Aorta (tissue), 5 donors: ENCODE results near the gene FLT1. TPM values are rescaled to one million over a fixed set of nuclear protein-coding genes. Genes with fewer than 3 reads are reported as not detected.

Experiments used
- ATAC-seq: fragments of 200-7000 bp; cut with Tn5 transposase; one replicate; pipeline ENCODE4 v1.9.1; 2022; ENCODE audit warnings: moderate library complexity; ENCODE audit not compliant: low FRiP score
- DNase-seq, 2 donors: peaks; one replicate each; pipeline ENCODE4 v3.0.0-alpha.2; 2020
- H3K27ac ChIP-seq, 2 donors: one replicate each; pipeline ENCODE4 v1.5.1; 2013; ENCODE audit warnings: low read length in 2 of 2, mild to moderate bottlenecking in 2 of 2, moderate library complexity in 2 of 2, control low read depth in 1 of 2, inconsistent platforms in 1 of 2, low read depth in 1 of 2
- H3K27me3 ChIP-seq, 2 donors: one replicate each; pipeline ENCODE4 v1.6.1; 2013; ENCODE audit warnings: control low read depth in 1 of 2, low read length in 1 of 2, mild to moderate bottlenecking in 1 of 2, moderate library complexity in 1 of 2; ENCODE audit not compliant: insufficient read depth in 2 of 2, control insufficient read depth in 1 of 2
- H3K36me3 ChIP-seq, 2 donors: one replicate each; pipeline ENCODE4 v1.6.1; 2013; ENCODE audit warnings: control low read depth in 1 of 2, low read length in 1 of 2, mild to moderate bottlenecking in 1 of 2; ENCODE audit not compliant: insufficient read depth in 2 of 2, control insufficient read depth in 1 of 2
- H3K4me1 ChIP-seq, 2 donors: one replicate each; pipeline ENCODE4 v1.6.1; 2013; ENCODE audit warnings: low read length in 2 of 2, control low read depth in 1 of 2, mild to moderate bottlenecking in 1 of 2, moderate library complexity in 1 of 2; ENCODE audit not compliant: insufficient read depth in 2 of 2, control insufficient read depth in 1 of 2
- H3K4me3 ChIP-seq, 2 donors: one replicate each; pipeline ENCODE4 v1.5.1; 2013; ENCODE audit warnings: low read length in 2 of 2, control low read depth in 1 of 2, mild to moderate bottlenecking in 1 of 2
- H3K9me3 ChIP-seq: one replicate; pipeline ENCODE4 v1.6.1; 2013; ENCODE audit warnings: mild to moderate bottlenecking, low read length; ENCODE audit not compliant: control insufficient read depth
- WGBS, 2 donors: extraction: QIAGEN DNeasy Blood & Tissue Kit; methylation state at CpG; one replicate each; pipeline ENCODE4 v1.1.7; 2013; 5-methylcytosine and 5-hydroxymethylcytosine counted together
- intact Hi-C, 2 donors: fragments of 100-400 bp; cut with DNase I; formaldehyde crosslinking; loops; one replicate each; pipeline versions ENCODE4 v1.14.2 to v1.15.0; 2022
- long read RNA-seq, 2 donors: library from polyadenylated mRNA; unstranded; transcript quantifications; one replicate each; pipeline ENCODE4 v2.0.0, GENCODE V29; 2020 to 2021
- polyA plus RNA-seq, 2 donors: library from polyadenylated mRNA; stranded (reverse); fragments of 200-250 nt; gene quantifications; one replicate each; pipeline ENCODE4 v1.2.3, GENCODE V29; 2013
- total RNA-seq, 2 donors: library from RNA; stranded (reverse); fragmentation: NEBNext Ultra II Directional; extraction: Animal tissue kit (Norgen Biotek cat#: 25700); gene quantifications; one replicate each; pipeline ENCODE4 v1.2.1, GENCODE V29; 2021
- donor health status: healthy with polysubstance abuse.
- donor health status: Bipolar disorder and iron deficiency.
- donor health status: DM: no; HTN: no; CAD: no.
- donor health status: DM: no; HTN: no; CAD: no.
- donor health status: DM: yes; HTN: yes; CAD: no.

FLT1 gene
- total RNA-seq (10 to 100 TPM; 32.8 to 62.8 TPM), polyA plus RNA-seq (under 1 TPM; 0.38 to 0.69 TPM)
- long read RNA-seq, donor 1, full-length matches to known transcripts: 1 of 23 reads
- long read RNA-seq, donor 1, partial matches to known transcripts: 6 of 23 reads
- long read RNA-seq, donor 1, other reads (novel, unspliced or antisense): 16 of 23 reads
- long read RNA-seq, donor 2, full-length matches to known transcripts: 4 of 31 reads
- long read RNA-seq, donor 2, partial matches to known transcripts: 1 of 31 reads
- long read RNA-seq, donor 2, other reads (novel, unspliced or antisense): 26 of 31 reads

- H3K4me3 ChIP-seq: peak within 1 kb of the TSS; percentile 23 to 33
- DNase-seq: peak; percentile 56 to 83
- 0 to 1% methylated on average over 66 to 84 of the region's 84 CpGs for WGBS, 2 donors
- ATAC-seq: peak; percentile 75
- no peaks in the 10 kb centered on the region for H3K4me1 ChIP-seq
- no peaks in the 10 kb centered on the region for H3K9me3 ChIP-seq
- no peak within 1 kb of the TSS for H3K27ac ChIP-seq
- intact Hi-C loops: no loop called here
- no peaks in the 10 kb centered on the region for H3K36me3 ChIP-seq
- no peaks in the 10 kb centered on the region for H3K27me3 ChIP-seq
Measured at GRCh38 chr13:28494778-28495537, at the start of gene FLT1. Gene FLT1, minus strand, starts transcription at chr13:28495128. Its CDS starts 285 bp downstream, at chr13:28494843.

- no peaks in the 10 kb centered on the region for H3K27me3 ChIP-seq
- intact Hi-C loops: no loop called here
- H3K4me1 ChIP-seq: no peaks in the 10 kb centered on the region
- H3K27ac ChIP-seq: no peak overlapping the region
- DNase-seq (no peak), ATAC-seq (no peak)
- H3K9me3 ChIP-seq: peaks cover 5% of the 10 kb centered on the region
- 55 to 68% methylated on average over 1 of the region's 1 CpG for WGBS, 2 donors
- no peak overlapping the region for H3K4me3 ChIP-seq
- H3K36me3 ChIP-seq: no peaks in the 10 kb centered on the region
Measured at GRCh38 chr13:28544026-28544425, 49.1 kb upstream of the FLT1 start.

- DNase-seq (no peak), ATAC-seq (no peak)
- Histone ChIP-seq H3K36me3 (no peaks in the 10 kb centered on the region), H3K27ac (no peak overlapping the region), H3K9me3 (peaks cover 5% of the 10 kb centered on the region), H3K4me1 (no peaks in the 10 kb centered on the region), H3K27me3 (no peaks in the 10 kb centered on the region), H3K4me3 (no peak overlapping the region)
- WGBS, 2 donors: 95 to 96% methylated on average over 4 of the region's 4 CpGs
- intact Hi-C loops: no loop called here
Measured at GRCh38 chr13:28542804-28543203, 47.9 kb upstream of the FLT1 start.

GRCh38 chr13:28541966-28542365 lies 47.0 kb upstream of the FLT1 start:
- Histone ChIP-seq H3K27me3 (no peaks in the 10 kb centered on the region), H3K36me3 (no peaks in the 10 kb centered on the region), H3K9me3 (peaks cover 5% of the 10 kb centered on the region), H3K27ac (no peak overlapping the region), H3K4me3 (no peak overlapping the region), H3K4me1 (no peaks in the 10 kb centered on the region)
- WGBS, 2 donors: 62 to 68% methylated on average over 2 of the region's 2 CpGs
- no peak for DNase-seq
- ATAC-seq: no peak
- intact Hi-C loops: no loop called here

- intact Hi-C loops: no loop called here
- WGBS, 2 donors: 69% methylated on average over 6 of the region's 6 CpGs
- Histone ChIP-seq H3K27me3 (no peaks in the 10 kb centered on the region), H3K27ac (no peak overlapping the region), H3K36me3 (no peaks in the 10 kb centered on the region), H3K9me3 (peaks cover 5% of the 10 kb centered on the region), H3K4me3 (no peak overlapping the region), H3K4me1 (no peaks in the 10 kb centered on the region)
- no peak for DNase-seq
- no peak for ATAC-seq
Measured at GRCh38 chr13:28540612-28541011, 45.7 kb upstream of the FLT1 start.

GRCh38 chr13:28539625-28540286 lies 44.8 kb upstream of the FLT1 start:
- WGBS, 2 donors: 91 to 92% methylated on average over 2 of the region's 2 CpGs
- H3K9me3 ChIP-seq: peaks cover 5% of the 10 kb centered on the region
- no peaks in the 10 kb centered on the region for H3K27me3 ChIP-seq
- DNase-seq (no peak), ATAC-seq (no peak)
- H3K36me3 ChIP-seq: no peaks in the 10 kb centered on the region
- H3K27ac ChIP-seq: no peak overlapping the region
- intact Hi-C loops: no loop called here
- no peak overlapping the region for H3K4me3 ChIP-seq
- H3K4me1 ChIP-seq: no peaks in the 10 kb centered on the region

GRCh38 chr13:28538932-28539331 lies 44.0 kb upstream of the FLT1 start:
- intact Hi-C loops: no loop called here
- Histone ChIP-seq H3K4me3 (no peak overlapping the region), H3K4me1 (no peaks in the 10 kb centered on the region), H3K27me3 (no peaks in the 10 kb centered on the region), H3K36me3 (no peaks in the 10 kb centered on the region), H3K27ac (no peak overlapping the region), H3K9me3 (peaks cover 3% of the 10 kb centered on the region)
- DNase-seq: no peak
- no peak for ATAC-seq
- 87 to 91% methylated on average over 3 of the region's 3 CpGs for WGBS, 2 donors

GRCh38 chr13:28537171-28537570 lies 42.2 kb upstream of the FLT1 start:
- intact Hi-C loops: no loop called here
- no peak overlapping the region for H3K27ac ChIP-seq

More at GRCh38 chr13:28537171-28537570, 42.2 kb upstream of the FLT1 start:
- no peak for DNase-seq
- no peaks in the 10 kb centered on the region for H3K9me3 ChIP-seq
- no peaks in the 10 kb centered on the region for H3K27me3 ChIP-seq
- no peak for ATAC-seq
- no peak overlapping the region for H3K4me3 ChIP-seq
- no peaks in the 10 kb centered on the region for H3K36me3 ChIP-seq
- WGBS, 2 donors: 58 to 74% methylated on average over 3 of the region's 3 CpGs
- H3K4me1 ChIP-seq: no peaks in the 10 kb centered on the region
